SH-SY5Y (cell line): ENCODE data around the gene PRKCH.

Experiments used
- GATA2 ChIP-seq: IDR thresholded peaks from 2 replicates; pipeline ENCODE4 v1.6.1; 2011; ENCODE audit warnings: mild to moderate bottlenecking, low read depth, low read length
- GATA3 ChIP-seq: IDR thresholded peaks from 2 replicates; pipeline ENCODE4 v1.6.1; 2011; ENCODE audit warnings: low read depth, mild to moderate bottlenecking, low read length, moderate library complexity

- TF ChIP-seq GATA3 = no peak
- no peak for TF ChIP-seq GATA2
These were observed 114.4 kb downstream of the PRKCH start for GRCh38 chr14:61435563-61436337.
